ENCODE measurements around the gene C16orf54. TPM values are rescaled to one million over a fixed set of nuclear protein-coding genes. Genes with fewer than 3 reads are reported as not detected.
"Not testable (repeated sequence)": the region's sequence is repeated elsewhere in the genome, so short reads cannot be mapped to it uniquely, and the experiment has no call there.

Gene C16orf54
- total and polyA plus RNA-seq, 2 donors (not counting 1 experiment from before 2014, with no cell fraction given): not detected

DNA sequence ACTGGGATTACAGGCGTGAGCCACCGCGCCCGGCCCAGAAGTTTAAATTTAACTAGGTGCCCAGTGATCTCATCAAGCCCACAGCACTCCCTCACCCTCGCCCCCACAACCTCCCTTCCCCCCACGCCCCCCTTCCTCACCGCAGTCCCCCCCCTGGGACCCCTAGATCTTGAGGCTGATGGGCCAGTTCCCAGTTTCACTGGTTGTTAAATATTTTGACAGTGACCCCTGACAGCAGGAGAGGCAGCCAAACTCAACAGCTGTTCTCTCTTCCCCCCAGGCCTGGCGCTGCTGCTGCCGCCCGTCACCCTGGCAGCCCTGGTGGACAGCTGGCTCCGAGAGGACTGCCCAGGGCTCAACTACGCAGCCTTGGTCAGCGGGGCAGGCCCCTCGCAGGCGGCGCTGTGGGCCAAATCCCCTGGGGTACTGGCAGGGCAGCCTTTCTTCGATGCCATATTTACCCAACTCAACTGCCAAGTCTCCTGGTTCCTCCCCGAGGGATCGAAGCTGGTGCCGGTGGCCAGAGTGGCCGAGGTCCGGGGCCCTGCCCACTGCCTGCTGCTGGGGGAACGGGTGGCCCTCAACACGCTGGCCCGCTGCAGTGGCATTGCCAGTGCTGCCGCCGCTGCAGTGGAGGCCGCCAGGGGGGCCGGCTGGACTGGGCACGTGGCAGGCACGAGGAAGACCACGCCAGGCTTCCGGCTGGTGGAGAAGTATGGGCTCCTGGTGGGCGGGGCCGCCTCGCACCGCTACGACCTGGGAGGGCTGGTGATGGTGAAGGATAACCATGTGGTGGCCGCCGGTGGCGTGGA, 51.2 kb downstream of the C16orf54 start:
- TF ChIP-seq, protein P1, sequence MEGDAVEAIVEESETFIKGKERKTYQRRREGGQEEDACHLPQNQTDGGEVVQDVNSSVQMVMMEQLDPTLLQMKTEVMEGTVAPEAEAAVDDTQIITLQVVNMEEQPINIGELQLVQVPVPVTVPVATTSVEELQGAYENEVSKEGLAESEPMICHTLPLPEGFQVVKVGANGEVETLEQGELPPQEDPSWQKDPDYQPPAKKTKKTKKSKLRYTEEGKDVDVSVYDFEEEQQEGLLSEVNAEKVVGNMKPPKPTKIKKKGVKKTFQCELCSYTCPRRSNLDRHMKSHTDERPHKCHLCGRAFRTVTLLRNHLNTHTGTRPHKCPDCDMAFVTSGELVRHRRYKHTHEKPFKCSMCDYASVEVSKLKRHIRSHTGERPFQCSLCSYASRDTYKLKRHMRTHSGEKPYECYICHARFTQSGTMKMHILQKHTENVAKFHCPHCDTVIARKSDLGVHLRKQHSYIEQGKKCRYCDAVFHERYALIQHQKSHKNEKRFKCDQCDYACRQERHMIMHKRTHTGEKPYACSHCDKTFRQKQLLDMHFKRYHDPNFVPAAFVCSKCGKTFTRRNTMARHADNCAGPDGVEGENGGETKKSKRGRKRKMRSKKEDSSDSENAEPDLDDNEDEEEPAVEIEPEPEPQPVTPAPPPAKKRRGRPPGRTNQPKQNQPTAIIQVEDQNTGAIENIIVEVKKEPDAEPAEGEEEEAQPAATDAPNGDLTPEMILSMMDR (conservative IDR thresholded peaks at IDR 0.05 in 1 of 2, IDR thresholded peaks at IDR 0.05 in 1 of 2; ENCODE audit: low read depth in 1 of 2, low read length in 2 of 2): no peak
- no peak for TF ChIP-seq EZH2 (IDR thresholded peaks at IDR 0.05; ENCODE audit: low read length, missing control alignments)
- DNase-seq (ENCODE audit: low read depth in 2 of 2): peak in 1 of 2 donors; percentile 79
- H3K36me3 ChIP-seq (ENCODE audit: control insufficient read depth, insufficient read depth, low read length): no peaks in the 10 kb centered on the region
- H4K20me1 ChIP-seq (ENCODE audit: control insufficient read depth, extremely low read depth, insufficient read depth, low read length): no peaks in the 10 kb centered on the region
- H3K4me1 ChIP-seq (ENCODE audit: control insufficient read depth, extremely low read depth, insufficient read depth, low read length): no peaks in the 10 kb centered on the region
- no peak overlapping the region for H3K4me3 ChIP-seq (replicated peaks in 1 of 4; ENCODE audit: control extremely low read depth in 1 of 4, insufficient read depth in 1 of 4, low read depth in 3 of 4, low read length in 4 of 4)
- H3K27ac ChIP-seq (ENCODE audit: insufficient read depth, low read length): no peak overlapping the region
- H3K27me3 ChIP-seq (ENCODE audit: control insufficient read depth, insufficient read depth, low read length): no peaks in the 10 kb centered on the region
- no peaks in the 10 kb centered on the region for H3K79me2 ChIP-seq (ENCODE audit: control insufficient read depth, insufficient read depth, low read length)
- H3K4me2 ChIP-seq (ENCODE audit: extremely low read depth, insufficient read depth, low read length): no peak overlapping the region
- no peak overlapping the region for H2AFZ ChIP-seq (ENCODE audit: low read length)
- H3K9me3 ChIP-seq (ENCODE audit: control insufficient read depth, insufficient read depth, low read depth, low read length): no peaks in the 10 kb centered on the region
- no peak overlapping the region for H3K9ac ChIP-seq (ENCODE audit: insufficient read depth, low read length)

DNA sequence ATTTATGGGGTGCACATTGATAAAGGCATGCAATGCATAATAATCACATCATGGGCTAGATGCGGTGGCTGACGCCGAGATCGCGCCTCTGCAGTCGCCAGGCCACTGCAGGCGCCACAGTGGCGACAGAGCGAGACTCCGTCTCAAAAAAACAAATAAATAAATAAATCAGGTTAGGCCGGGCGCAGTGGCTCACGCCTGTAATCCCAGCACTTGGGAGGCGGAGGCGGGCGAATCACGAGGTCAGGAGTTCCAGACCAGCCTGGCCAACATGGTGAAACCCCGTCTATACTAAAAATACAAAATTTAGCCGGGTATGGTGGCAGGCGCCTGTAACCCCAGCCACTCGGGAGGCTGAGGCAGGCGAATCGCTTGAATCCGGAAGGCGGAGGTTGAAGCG, 53.2 kb downstream of the C16orf54 start:
- H3K9me3 ChIP-seq (ENCODE audit: control insufficient read depth, insufficient read depth, low read depth, low read length); H4K20me1 ChIP-seq (ENCODE audit: control insufficient read depth, extremely low read depth, insufficient read depth, low read length); H3K79me2 ChIP-seq (ENCODE audit: control insufficient read depth, insufficient read depth, low read length); H3K4me3 ChIP-seq (replicated peaks in 1 of 4; ENCODE audit: control extremely low read depth in 1 of 4, insufficient read depth in 1 of 4, low read depth in 3 of 4, low read length in 4 of 4); H3K27ac ChIP-seq (ENCODE audit: insufficient read depth, low read length); DNase-seq (ENCODE audit: low read depth in 2 of 2); H3K27me3 ChIP-seq (ENCODE audit: control insufficient read depth, insufficient read depth, low read length); H3K4me1 ChIP-seq (ENCODE audit: control insufficient read depth, extremely low read depth, insufficient read depth, low read length); H3K9ac ChIP-seq (ENCODE audit: insufficient read depth, low read length); H3K4me2 ChIP-seq (ENCODE audit: extremely low read depth, insufficient read depth, low read length); H2AFZ ChIP-seq (ENCODE audit: low read length); H3K36me3 ChIP-seq (ENCODE audit: control insufficient read depth, insufficient read depth, low read length): not testable (repeated sequence)

Other genes starting within 250 kb of the C16orf54 start
- 10.2 and 11.0 TPM in 2 replicates for gene NPIPB12, start 239.6 kb downstream of the C16orf54 start, total RNA-seq
- 4.7 and 6.4 TPM in 2 replicates for gene NPIPB12, start 239.6 kb downstream of the C16orf54 start, polyA plus RNA-seq
- gene SPN, start 82.7 kb downstream of the C16orf54 start, total RNA-seq: not detected in 2 replicates
- gene SPN, start 82.7 kb downstream of the C16orf54 start, polyA plus RNA-seq: 0.01 and 0.05 TPM in 2 replicates
- 53.7 and 94.0 TPM in 2 replicates for gene QPRT, start 66.8 kb downstream of the C16orf54 start, total RNA-seq
- 10.3 and 27.7 TPM in 2 replicates for gene QPRT, start 66.8 kb downstream of the C16orf54 start, polyA plus RNA-seq
- gene ZG16, start 32.3 kb upstream of the C16orf54 start, total RNA-seq: not detected in 2 replicates
- not detected in 2 replicates for gene ZG16, start 32.3 kb upstream of the C16orf54 start, polyA plus RNA-seq
- 4.4 and 17.7 TPM in 2 replicates for gene KIF22, start 44.8 kb upstream of the C16orf54 start, total RNA-seq
- 12.3 and 43.3 TPM in 2 replicates for gene KIF22, start 44.8 kb upstream of the C16orf54 start, polyA plus RNA-seq
- 131 and 136 TPM in 2 replicates for gene MAZ, start 60.5 kb upstream of the C16orf54 start, total RNA-seq
- 68.1 and 96.6 TPM in 2 replicates for gene MAZ, start 60.5 kb upstream of the C16orf54 start, polyA plus RNA-seq
- 2.1 TPM in 2 replicates for gene PRRT2, start 66.2 kb upstream of the C16orf54 start, total RNA-seq
- 1.3 and 2.9 TPM in 2 replicates for gene PRRT2, start 66.2 kb upstream of the C16orf54 start, polyA plus RNA-seq
- gene PAGR1, start 70.2 kb upstream of the C16orf54 start, total RNA-seq: 10.7 and 12.1 TPM in 2 replicates
- 10.0 and 16.2 TPM in 2 replicates for gene PAGR1, start 70.2 kb upstream of the C16orf54 start, polyA plus RNA-seq
- gene MVP, start 74.5 kb upstream of the C16orf54 start, total RNA-seq: 336 and 518 TPM in 2 replicates
- 208 and 214 TPM in 2 replicates for gene MVP, start 74.5 kb upstream of the C16orf54 start, polyA plus RNA-seq
- gene CDIPT, start 117.2 kb upstream of the C16orf54 start, total RNA-seq: 89.1 and 99.6 TPM in 2 replicates
- 78.1 and 84.9 TPM in 2 replicates for gene CDIPT, start 117.2 kb upstream of the C16orf54 start, polyA plus RNA-seq
- gene SEZ6L2, start 153.6 kb upstream of the C16orf54 start, total RNA-seq: 1.8 and 2.6 TPM in 2 replicates
- gene SEZ6L2, start 153.6 kb upstream of the C16orf54 start, polyA plus RNA-seq: 0.80 and 1.2 TPM in 2 replicates
- gene ASPHD1, start 154.5 kb upstream of the C16orf54 start, total RNA-seq: 5.4 and 5.9 TPM in 2 replicates
- 0.77 and 1.3 TPM in 2 replicates for gene ASPHD1, start 154.5 kb upstream of the C16orf54 start, polyA plus RNA-seq
- 4.6 and 6.3 TPM in 2 replicates for gene KCTD13, start 180.2 kb upstream of the C16orf54 start, total RNA-seq
- gene KCTD13, start 180.2 kb upstream of the C16orf54 start, polyA plus RNA-seq: 5.7 and 5.9 TPM in 2 replicates
- 80.6 and 100 TPM in 2 replicates for gene TMEM219, start 216.1 kb upstream of the C16orf54 start, total RNA-seq
- 79.4 and 86.3 TPM in 2 replicates for gene TMEM219, start 216.1 kb upstream of the C16orf54 start, polyA plus RNA-seq
- gene TAOK2, start 227.9 kb upstream of the C16orf54 start, total RNA-seq: 36.5 and 41.3 TPM in 2 replicates
- gene TAOK2, start 227.9 kb upstream of the C16orf54 start, polyA plus RNA-seq: 12.3 and 14.3 TPM in 2 replicates
- gene HIRIP3, start 249.6 kb upstream of the C16orf54 start, total RNA-seq: 5.6 and 7.9 TPM in 2 replicates
- 3.0 and 7.2 TPM in 2 replicates for gene HIRIP3, start 249.6 kb upstream of the C16orf54 start, polyA plus RNA-seq